Measurements from ENCODE around the gene STH.

DNA sequence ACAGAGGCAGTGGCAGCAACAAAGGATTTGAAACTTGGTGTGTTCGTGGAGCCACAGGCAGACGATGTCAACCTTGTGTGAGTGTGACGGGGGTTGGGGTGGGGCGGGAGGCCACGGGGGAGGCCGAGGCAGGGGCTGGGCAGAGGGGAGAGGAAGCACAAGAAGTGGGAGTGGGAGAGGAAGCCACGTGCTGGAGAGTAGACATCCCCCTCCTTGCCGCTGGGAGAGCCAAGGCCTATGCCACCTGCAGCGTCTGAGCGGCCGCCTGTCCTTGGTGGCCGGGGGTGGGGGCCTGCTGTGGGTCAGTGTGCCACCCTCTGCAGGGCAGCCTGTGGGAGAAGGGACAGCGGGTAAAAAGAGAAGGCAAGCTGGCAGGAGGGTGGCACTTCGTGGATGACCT lies 25.5 kb downstream of the STH start:
- TF ChIP-seq EZH2 (IDR thresholded peaks at IDR 0.05) = no peak
- TF ChIP-seq, protein P1, sequence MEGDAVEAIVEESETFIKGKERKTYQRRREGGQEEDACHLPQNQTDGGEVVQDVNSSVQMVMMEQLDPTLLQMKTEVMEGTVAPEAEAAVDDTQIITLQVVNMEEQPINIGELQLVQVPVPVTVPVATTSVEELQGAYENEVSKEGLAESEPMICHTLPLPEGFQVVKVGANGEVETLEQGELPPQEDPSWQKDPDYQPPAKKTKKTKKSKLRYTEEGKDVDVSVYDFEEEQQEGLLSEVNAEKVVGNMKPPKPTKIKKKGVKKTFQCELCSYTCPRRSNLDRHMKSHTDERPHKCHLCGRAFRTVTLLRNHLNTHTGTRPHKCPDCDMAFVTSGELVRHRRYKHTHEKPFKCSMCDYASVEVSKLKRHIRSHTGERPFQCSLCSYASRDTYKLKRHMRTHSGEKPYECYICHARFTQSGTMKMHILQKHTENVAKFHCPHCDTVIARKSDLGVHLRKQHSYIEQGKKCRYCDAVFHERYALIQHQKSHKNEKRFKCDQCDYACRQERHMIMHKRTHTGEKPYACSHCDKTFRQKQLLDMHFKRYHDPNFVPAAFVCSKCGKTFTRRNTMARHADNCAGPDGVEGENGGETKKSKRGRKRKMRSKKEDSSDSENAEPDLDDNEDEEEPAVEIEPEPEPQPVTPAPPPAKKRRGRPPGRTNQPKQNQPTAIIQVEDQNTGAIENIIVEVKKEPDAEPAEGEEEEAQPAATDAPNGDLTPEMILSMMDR (IDR thresholded peaks at IDR 0.05) = no peak

All from neural progenitor cell (in vitro differentiated cells).